Activated T-helper 1 cell treated with anti-CD3 and anti-CD28 coated beads, Interleukin-2, amount 50 U/mL, for 16 hours (primary cell): ENCODE data around the gene L3MBTL1.

Source experiments
- DNase-seq, 2 donors: peaks; one replicate each; pipeline ENCODE4 v3.0.0-alpha.2; 2020; ENCODE audit warnings: low read depth in 1 of 2, low spot score in 1 of 2

Gene L3MBTL1

DNA sequence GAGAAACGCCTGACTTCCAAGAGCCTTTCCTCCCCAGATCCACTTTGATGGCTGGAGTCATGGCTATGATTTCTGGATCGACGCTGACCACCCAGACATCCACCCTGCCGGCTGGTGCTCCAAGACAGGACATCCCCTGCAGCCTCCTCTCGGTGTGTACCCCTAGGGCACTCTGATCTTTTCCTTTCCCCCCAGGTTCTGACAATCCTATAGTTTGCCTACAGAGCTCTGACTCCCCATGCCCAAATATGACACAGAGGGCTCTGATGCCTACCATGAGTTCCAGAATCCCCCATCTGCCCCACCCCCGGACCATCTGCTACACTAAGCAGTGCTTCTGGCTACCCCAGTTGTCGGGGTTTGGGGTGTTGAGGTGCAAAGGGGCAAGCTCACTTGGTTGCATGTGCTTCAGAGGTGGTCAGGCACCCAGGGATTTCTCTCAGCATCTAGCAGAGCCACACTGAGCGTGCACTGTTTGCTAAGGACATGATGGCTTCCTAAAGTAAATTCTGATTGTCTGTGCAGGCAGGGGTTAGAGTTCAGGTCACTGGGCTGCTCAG, 27.4 kb downstream of the L3MBTL1 start:
- no peak for DNase-seq

DNA sequence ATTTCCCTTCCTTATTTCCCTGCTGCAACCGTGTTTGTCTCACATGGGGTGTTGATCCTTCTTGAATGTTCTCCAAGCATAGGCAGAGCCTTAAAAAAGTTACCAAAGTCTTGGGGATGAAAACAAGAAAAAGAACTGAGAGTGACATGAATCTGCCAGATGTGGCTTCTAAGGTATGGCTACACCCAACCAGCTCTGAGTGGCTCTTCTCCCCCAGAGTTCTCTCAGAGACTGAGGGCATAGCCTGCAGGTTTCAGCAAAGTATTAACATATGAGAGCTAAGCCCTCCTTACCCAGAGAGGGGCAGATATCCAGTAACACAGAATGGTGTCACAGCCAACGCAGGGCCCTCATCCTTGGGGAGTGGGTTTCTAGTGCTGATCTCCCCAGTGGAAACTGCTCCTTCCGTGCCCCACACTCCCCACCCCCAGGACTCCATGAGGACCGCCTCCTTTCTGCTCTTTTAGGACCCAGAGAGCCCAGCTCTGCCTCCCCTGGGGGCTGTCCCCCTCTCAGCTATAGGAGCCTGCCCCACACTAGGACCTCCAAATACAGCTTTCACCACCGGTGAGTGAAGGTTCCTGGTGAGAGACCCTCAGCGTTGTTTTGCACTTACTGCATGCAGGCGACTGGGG, 28.0 kb downstream of the L3MBTL1 start:
- no peak for DNase-seq

DNA sequence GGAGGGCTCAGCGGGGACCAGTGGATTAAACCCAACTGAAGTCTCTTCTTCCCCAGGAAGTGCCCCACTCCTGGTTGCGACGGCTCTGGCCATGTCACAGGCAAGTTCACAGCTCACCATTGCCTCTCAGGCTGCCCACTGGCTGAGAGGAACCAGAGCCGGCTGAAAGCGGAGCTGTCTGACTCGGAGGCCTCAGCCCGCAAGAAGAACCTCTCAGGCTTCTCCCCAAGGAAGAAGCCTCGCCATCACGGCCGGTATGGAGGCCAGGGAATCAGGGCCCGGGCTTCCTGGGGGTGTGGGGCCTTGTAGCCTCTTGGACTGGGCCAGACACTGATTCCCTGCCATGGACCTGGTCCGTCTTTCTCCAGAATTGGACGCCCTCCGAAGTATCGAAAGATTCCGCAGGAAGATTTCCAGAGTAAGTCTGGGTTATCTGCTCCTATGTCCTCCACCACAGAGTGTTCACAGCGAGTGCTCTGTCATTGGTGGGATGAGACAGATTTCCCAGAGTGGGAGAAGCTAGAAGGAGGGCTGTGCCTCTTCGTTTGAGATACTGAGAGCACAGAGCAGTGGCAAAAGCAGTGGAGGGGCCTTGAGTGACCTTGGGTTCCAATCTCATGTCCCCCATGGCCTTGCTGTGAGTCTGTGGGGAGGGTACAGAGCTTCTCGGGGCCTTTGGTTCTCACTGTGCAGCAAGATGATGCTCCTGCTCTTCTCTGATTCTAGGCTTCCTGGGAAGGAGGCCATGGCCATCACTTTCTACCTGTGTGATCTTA, 28.7 kb downstream of the L3MBTL1 start:
- DNase-seq, result no peak

DNA sequence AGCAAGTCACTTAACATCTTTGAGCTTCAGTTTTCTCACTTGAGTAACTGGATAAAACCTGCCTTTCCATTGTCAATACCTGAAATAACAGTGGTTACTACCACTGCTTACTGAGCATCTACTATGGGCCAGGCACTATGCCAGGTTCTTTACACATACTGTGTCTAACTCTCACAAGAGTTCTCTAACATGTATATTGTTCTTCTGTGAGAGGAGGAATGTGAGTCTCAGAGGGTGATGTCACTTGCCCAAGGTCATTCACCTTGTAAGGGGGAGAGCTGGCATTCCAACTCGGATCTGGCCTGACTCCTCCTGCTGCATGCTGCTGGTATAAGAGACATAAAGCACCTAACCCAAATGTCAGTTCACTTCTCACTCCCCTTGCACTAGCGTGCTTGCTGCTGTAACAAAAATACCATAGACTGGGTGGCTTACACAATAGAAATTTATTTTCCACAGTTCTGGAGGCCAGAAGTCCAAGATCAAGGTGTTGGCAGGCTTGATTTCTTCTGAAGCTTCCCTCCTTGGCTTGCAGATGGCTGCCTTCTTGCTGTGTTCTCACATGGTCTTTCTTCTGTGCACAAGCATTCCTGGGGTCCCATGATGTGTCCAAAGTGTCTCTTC, 29.4 kb downstream of the L3MBTL1 start:
- DNase-seq, result no peak

DNA sequence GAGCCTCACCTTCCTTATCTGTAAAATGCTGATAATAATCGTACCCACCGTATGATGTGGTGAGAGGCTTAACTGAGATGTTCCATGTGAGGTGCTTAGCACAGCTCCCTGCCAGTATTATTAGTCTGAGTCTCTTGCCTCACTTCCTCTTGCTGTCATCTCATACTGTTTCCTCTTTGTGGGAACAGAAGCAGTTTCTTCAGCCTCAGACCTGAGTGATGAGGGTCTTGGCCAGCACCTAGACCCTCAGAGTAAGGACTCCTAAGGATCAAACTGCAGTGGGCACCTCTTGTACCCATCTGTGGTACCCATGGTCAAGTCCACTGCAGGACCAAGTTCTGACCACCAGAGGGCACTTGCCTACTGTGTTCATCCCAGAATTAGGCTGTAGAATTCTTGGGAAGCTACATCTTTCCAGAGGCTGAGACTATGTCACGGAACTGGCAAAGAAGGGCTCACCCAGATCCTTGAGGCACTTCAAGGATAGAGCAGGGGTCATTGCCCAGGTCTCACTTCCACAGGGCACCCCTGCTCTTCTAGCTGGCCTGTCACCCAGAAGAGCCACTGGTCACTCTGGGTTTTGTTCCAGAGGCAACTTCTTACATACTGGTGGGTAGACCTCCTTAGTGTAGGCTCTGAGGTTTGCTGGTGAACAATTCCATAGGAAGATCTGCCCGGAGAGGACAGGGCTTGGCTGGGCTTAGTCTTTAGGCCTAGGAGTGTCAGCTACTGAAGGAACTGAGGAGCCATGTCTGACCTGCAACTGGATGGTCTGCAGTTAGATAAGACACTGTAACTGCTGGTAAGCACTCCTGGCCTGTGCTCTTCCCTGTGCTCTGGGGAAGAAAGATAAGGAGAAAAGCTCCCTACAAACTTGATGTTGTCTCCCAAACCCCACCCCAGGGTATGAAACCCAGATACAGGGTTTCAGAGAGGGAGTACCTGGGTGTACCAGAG, 30.7 kb downstream of the L3MBTL1 start:
- DNase-seq, result no peak

DNA sequence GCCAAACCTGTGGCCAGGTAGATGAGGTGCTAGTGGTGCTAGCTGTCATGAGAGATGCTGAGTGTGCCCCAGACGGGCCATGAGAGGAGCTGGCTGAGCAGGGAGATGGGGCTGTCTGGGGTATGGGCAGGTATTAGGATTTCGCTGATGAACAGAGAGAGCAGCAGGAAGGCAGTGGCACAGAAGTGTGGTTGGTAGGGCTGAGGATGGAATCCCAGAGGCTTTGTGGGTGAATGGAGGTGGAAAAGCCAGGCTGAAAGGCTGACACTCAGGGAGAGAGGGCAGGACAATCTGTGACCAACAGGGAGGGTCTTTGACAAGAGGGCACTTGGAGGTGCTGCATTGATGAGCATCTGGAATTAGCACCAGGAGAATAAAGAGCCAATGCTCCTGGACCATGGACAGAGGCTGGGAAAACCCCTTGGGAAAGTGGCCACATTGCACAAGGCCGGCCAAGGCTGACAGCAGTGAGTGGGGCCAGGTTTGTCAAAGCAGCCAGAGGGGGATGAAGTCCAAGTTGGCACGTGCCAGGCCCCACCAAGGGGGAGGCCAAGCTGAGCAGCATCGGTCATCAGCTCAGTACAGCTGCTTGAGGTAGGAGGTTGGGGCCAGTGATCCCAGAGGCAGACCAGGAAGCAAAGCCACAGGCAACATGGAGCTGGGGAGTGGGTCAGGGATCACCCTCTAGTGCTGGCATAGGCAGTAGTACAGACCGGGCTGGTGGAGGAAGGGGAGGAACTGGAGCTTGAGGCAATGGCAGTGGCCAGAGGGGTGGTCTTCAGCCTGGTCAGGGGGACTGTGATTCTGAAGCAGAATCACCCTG, 31.6 kb downstream of the L3MBTL1 start:
- DNase-seq, result no peak

DNA sequence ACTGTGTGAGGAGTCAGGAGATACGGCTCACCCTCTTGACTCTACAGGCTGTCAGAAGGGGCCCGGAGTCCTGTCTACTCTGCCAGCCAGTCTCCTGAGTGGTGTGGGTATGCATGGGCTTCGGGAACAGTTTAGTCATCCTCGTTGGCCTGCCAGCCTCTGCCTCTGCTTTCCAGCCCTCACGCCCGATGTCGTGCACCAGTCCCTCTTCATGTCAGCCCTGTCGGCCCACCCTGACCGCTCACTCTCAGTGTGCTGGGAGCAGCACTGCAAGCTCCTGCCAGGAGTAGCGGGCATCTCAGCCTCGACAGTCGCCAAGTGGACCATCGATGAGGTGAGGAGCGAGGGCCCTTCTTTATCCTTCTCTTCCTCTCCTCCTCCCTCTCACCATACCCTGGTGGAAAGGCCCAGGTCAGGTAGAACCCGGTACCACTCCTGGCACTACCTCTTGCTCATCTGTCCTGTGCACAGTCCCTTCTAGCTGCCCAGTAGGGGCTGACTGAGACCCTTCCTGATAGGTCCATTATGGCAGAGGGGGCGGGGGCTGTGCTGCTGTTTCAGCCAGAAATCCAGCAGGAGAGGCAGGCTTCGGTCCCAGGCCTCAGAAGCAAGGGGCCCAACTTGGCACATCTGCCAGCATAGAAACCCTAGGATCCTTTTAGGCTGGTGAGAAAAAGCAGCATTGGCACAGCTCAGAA, 32.6 kb downstream of the L3MBTL1 start:
- DNase-seq, result no peak

DNA sequence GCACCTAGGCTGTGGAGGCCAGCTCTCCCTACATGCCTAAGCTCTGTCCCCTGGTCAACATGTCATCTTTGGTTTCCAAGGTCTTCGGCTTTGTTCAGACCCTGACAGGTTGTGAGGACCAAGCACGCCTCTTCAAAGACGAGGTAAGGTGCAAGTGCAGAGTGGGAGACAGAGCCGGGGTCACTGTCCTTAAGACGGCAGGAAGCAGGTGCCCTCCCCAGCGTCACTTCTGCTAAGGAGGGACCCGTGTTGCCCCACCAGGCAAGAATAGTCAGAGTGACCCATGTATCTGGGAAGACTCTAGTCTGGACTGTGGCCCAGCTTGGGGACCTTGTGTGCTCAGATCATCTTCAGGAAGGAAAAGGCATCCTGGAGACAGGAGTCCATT, 33.2 kb downstream of the L3MBTL1 start:
- DNase-seq, result no peak

DNA sequence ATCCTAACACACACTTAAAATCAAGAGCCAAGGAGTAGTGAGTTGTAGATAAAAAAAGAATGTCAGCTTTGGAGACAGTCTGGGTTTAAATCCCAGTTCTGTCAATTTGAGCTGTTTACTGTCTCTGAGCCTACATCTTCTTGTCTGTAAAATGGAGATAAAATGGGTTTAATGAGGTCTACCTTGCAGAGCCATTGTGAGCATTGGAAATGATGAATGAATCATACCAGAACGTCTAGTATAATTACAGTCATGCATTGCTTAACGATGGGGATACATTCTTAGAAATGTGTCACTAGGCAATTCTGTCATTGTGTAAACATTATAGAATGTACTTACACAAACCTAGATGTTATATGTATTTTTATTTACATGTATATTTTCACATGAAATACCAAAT, 33.7 kb downstream of the L3MBTL1 start:
- DNase-seq, result no peak

DNA sequence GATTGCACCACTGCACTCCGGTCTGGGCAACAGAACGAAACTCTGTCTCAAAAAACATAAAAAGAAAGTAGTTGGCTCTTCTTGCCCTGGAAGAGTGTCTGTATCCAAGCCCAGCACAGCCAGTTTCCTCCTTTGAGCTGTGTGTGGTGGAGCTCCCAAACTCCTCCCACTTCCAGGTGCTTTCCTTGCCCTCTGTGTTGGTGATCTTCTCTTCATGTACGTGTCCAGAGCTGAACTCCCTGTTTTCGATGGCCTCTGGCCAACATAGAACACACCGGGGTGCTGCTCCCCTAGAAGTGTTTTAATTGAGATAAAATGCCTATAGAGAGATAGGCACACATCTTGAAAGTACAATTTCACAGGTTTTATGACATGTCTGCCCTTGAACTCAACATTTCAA, 34.7 kb downstream of the L3MBTL1 start:
- DNase-seq, result no peak

DNA sequence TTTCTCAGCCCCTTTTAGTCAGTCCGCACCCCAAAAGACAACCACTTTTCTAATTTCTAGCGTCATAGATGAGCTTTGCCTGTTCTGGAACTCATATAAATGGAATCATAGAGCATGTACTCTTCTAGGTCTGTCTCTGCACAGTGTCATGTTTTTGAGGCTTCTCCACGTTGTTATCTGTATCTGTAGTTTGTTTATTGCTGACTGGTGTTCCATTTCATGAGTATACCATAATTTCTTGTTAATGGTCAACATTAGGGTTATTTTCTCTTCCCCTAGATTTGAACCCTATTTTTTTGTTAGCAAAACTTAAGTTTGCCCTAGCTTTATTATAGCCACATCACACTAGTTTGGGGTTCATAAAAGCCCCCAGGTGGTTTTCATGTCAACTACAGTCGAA, 35.2 kb downstream of the L3MBTL1 start:
- DNase-seq, result no peak

DNA sequence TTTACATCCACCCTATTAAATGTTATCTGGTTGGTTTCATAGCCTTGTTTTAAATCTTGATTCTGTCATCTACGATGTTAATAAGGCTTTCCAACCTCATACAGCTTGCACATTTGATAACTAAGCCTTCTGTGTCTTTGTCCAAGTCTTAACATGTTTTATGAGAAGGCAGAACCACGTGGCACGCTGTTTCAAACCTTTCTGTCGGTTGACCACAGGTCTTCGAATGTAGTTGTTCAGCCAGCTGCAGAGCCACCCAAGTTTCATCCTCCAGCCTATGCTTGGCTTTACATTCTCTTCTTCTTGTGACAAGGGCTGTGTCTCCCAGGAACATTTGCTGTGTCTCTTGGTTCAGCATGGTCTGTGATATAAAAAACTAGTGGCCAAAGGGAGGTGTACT, 35.6 kb downstream of the L3MBTL1 start:
- DNase-seq, result no peak

DNA sequence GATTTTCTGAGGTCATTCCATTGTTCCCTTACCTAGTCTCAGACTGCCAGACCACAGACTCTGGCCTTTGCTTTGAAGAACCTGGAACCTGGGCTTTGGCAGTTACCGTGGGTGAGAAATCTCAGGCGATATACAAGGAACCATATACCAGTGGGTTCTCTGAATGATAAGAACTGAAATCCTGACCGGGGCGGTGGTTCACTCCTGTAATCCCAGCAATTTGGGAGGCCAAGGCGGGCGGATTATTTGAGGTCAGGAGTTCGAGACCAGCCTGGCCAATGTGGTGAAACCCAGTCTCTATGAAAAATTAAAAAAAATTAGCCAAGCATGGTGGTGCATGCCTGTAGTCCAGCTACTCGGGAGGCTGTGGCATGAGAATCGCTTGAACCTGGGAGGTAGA, 37.0 kb downstream of the L3MBTL1 start:
- no peak for DNase-seq

DNA sequence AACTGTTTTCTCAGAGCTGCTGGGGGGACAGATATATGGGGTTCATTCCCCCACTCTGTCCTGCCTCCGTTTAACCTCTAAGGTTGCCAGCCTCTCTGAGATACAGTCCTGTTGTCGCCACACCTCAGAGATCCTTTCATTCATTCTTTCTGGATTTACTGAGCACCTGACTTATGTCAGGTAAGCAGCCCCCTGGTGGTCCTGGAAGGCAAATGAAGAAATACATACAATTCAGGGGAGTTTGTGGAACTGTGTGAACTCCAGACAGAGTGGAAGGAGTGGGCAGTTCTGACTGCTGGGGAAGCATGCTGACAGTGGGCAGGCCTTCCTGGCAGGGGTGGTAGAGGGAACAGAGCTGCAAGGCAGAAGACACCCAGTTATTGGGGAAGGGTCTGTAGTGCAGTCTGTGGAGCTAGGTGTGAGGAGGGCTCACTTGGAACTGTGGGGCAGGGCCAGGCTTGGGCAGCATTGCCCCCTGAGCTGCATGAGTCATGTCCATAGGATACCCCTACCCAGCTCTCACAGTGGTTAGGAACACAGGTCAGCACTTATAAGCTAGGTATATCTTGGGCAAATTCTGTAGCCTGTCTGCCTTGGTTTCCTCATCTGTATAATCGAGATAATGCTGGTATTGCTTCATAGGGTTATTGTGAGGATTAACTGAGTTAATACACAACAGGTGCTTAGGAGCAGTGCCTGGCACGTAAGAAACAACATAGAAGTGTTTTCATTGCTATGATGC, 38.5 kb downstream of the L3MBTL1 start:
- no peak for DNase-seq

DNA sequence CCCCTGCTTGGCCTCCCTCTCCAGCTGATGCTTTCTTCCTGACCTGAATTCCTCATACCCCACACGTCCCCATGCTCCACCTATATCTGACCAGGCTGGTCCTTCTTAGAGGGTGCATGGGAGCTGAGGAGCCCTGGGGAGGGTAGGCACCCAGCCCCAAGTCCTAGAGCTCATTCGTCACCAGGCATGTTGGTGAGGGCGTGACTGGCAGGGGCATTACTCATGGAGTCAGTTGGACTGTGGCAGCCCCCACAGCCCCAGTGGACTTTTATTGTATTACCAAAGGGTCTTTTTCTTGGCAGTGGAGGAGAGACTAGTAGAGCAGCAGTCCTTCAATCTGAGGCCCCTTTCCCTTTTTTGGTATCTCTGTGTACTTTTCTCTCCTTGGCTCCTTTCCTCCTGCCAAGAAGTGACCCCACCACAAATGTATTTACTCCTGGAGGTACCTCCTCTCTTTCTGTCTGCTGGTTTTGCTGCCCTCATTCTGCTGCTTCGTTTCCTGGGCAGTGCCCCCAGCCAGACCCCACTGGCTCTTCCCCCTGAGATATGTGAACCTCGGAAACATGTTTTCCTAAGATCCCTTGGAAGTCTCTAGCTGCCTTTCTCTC, 40.9 kb downstream of the L3MBTL1 start:
- no peak for DNase-seq

DNA sequence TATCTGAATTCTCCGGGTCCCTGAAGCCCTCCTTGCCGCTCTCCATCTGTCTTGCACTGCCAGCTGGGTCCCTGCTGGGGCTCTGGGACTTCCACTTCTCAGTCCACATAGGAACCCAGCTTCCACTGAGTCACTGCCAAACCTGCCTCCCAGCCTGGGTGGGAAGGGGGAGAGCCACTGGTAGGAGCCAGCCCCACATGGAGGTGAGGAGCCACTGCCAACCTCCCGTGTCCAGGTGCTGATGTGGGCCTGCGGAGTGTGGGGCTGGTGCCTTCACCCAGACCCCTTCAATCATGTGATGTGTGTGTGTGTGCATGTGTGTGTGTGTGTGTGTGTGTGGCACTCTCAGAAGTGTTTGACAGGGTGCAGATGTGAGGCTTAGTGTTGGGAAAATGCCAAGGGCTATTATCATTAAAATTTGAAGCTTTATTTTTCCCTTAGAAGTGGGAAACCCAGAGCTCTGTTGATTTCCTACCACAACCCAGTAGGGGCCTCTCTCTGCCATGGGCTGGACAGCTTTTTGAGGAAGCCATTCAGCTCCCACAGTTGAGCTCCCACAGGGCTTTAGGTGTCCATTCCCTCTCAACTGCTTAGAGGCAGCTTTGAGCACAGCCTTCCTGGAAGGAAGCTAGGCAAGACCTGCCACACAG, 42.0 kb downstream of the L3MBTL1 start:
- DNase-seq, result no peak

DNA sequence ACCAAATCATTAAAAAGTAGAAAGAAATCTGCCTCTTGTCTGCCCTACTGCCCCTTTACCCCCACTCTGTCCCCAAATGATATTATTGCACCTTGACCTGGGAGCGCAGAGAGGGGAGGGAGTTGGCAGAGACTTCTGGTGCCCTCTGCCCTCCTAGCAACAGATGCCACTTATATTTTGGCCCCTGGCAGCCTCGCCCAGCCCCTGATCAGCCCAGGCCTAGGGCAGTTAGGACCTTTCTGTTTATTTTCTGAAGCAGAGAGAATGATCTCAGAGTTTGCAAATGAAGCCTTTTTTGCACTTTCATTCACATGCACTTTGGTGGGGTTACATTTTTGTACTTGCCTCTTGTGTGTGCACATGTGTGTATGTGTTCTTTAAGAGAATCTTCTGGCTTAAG, 43.0 kb downstream of the L3MBTL1 start:
- no peak for DNase-seq

DNA sequence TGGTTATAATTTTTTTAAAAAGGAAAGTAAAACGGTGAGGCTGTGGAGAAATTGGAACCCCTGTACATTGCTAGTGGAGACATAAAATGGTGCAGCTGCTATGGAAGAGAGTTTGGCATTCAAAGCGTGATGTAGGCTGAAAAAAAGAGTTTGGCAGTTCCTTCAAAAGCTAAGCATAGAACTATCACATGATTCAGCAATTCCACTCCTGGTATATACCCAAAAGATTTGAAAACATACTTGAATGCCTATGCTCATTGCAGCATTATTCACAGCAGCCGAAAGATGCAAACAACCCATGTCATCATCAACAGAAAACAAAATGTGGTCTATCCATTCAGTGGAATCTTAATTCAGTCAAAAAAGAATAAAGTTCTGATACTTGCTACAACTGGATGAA, 46.9 kb downstream of the L3MBTL1 start:
- no peak for DNase-seq
